Activated CD8-positive, alpha-beta memory T cell treated with anti-CD3 and anti-CD28 coated beads for 36 hours (primary cell): ENCODE results near the gene KIRREL2. TPM values are rescaled to one million over a fixed set of nuclear protein-coding genes. Genes with fewer than 3 reads are reported as not detected.
"Not testable (repeated sequence)": the region's sequence is repeated elsewhere in the genome, so short reads cannot be mapped to it uniquely, and the experiment has no call there.

Experiments
- CTCF ChIA-PET: fragments of 350-600 bp; sonication (Branson Sonifier 250); formaldehyde crosslinking; loops from one replicate; lab custom pipeline; 2021; ENCODE audit warnings: antibody characterized with exemption; lab: Charles Lee
- POLR2A ChIA-PET: fragments of 350-600 bp; sonication (Branson Sonifier 250); formaldehyde crosslinking; loops from one replicate; lab custom pipeline; 2021; ENCODE audit warnings: antibody characterized with exemption; lab: Charles Lee
- total RNA-seq, 2 experiments: library from RNA; stranded (reverse); gene quantifications; one replicate each; pipeline ENCODE4 v1.2.3, GENCODE V29; 2021

The KIRREL2 gene
- total RNA-seq, 2 experiments from 2014 or later: 1.0 TPM

GRCh38 chr19:35888398-35888797, 31.7 kb downstream of the KIRREL2 start:
- ChIA-PET CTCF (interaction anchor here (1.0 to 1.2 kb wide), 2 partner anchors 43 to 60 kb away, joined by 3 to 4 read pairs; no protein-coding TSS in a partner anchor), POLR2A (no interaction called here)

DNA sequence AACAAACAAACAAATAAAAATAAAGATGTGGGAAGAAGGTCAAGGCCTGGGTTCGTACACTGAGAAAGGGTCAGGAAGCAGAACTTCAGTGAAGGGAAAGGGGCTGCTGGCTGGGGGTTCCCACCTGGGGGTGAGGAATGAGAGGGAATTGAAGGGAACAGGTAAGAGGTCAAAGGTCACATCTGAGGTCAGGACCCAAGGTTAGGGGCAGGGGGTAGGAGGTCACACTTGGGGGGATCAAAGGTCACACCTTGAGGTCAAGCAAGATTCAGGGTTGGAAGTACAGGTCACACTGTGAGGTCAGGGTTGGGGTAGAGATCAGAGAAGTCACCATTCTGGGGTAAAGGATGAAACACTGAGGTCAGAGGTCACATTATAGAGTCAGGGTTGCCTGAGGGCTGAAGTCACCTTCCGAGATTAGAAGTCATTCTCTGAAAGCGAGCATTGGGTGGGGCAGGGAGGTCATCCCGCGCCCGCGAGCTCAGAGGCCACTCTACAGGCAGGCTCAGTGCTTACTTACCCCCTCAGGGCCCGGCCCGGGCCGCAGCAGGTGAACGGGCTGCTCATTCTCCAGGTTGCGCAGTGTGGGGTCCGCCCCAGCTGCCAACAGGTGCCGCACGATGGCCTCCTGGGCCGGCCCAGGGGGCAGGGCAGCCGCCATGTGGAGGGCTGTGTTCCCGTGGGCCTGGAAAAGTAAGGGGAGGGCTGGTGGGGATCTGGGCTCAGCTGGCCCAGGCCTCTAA, 32.8 kb downstream of the KIRREL2 start:
- POLR2A ChIA-PET: interaction anchor here (0.6 kb wide), 1 partner anchor 117 kb away, joined by 3 read pairs; no protein-coding TSS in a partner anchor

DNA sequence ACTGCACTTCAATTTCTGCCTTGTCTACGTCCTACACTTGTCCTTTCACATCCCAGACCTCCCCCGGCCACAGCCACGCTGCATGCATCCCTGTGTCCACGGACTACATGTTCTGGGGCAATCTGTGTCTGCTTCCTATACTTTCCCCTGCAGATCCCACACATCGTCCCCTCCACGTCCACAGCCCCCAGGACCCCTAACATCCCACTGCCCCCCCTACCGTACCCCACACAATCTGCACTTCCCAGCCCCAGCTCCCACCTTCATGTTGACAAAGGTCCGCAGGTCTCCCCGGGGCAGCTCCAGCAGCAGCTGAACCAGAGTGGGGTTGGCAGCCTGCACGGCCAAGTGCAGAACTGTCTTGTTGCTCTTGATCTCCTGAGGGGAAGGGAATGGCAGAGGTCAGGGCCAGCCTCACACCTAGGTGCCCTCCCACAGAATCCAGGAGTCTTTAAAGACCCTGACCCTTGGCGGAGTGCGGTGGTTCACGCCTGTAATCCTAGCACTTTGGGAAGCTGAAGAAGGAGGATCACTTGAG, 33.5 kb downstream of the KIRREL2 start:
- CTCF ChIA-PET: no interaction called here
- POLR2A ChIA-PET: interaction anchor here (0.6 kb wide), 1 partner anchor 40 kb away, joined by 4 read pairs; no protein-coding TSS in a partner anchor

More for the DNA sequence above, 32.8 kb downstream of the KIRREL2 start:
- CTCF ChIA-PET: interaction anchor here (0.6 to 1.2 kb wide), 2 partner anchors 59 to 117 kb away, joined by 3 read pairs; no protein-coding TSS in a partner anchor

DNA sequence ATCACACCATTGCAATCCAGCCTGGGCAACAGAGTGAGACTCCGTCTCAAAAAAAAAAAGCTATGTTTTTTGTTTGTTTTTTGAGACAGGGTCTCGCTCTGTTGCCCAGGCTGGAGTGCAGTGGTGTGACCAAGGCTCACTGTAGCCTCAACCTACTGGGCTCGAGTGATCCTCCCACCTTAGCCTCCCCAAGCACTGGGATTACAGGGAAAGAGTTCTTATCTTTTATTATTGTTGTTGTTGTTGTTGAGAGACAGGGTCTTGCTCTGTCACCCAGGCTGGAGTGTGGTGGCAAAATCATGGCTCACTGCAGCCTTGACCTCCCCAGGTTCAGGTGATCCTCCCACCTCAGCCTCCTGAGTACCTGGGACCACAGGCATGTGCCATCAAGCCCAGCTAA, 35.1 kb downstream of the KIRREL2 start:
- POLR2A ChIA-PET: not testable (repeated sequence)
- CTCF ChIA-PET: interaction anchor here (1.4 kb wide), 1 partner anchor 9 kb away, joined by 7 read pairs; no protein-coding TSS in a partner anchor

DNA sequence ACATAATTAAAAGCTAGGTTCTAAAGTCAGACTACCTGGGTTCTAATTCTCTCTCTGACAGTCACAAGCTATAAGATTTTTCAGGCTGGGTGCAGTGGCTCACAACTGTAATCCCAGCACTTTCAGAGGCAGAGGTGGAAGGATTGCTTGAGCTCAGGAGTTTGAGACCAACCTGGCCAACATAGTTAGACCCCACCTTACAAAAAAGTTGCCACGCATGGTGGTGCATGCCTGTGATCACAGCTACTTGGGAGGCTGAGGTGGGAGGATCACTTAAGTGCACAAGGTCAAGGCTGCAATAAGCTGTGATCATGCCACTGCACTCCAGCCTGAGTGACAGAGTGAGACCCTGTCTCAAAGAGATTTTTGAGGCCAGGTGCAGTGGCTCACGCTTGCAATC, 37.6 kb downstream of the KIRREL2 start:
- POLR2A ChIA-PET: interaction anchor here (0.8 kb wide), 1 partner anchor 11 kb away, joined by 4 read pairs; no protein-coding TSS in a partner anchor
- CTCF ChIA-PET: interaction anchor here (0.9 to 1.5 kb wide), 3 partner anchors 11 to 202 kb away, joined by 3 to 4 read pairs (median 4); no protein-coding TSS in a partner anchor

GRCh38 chr19:35895911-35896642, 39.4 kb downstream of the KIRREL2 start:
- CTCF ChIA-PET: interaction anchor here (0.5 to 1.0 kb wide), 2 partner anchors 76 to 192 kb away, joined by 3 read pairs; no protein-coding TSS in a partner anchor
- POLR2A ChIA-PET: no interaction called here

DNA sequence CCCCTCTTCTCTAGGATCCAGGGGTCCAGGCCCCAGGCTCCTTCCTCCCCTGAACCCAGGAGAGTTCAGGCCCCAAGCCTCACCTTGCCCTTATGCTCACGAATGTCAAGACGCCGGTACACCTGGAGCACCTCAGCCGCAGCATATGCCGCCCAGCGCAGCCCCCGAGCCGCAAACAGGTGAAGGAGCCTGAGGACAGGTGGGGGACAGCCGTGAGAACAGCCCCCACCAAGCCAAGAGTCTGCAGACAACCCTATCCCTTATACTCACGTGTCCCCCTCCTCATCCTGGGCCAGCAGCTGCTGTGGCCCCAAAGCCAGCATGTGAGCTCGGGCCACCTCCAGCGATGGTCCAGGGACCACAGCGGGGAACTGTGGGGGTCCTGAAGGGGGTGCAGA, 39.9 kb downstream of the KIRREL2 start:
- ChIA-PET POLR2A (no interaction called here), CTCF (interaction anchor here (0.5 kb wide), 1 partner anchor 193 kb away, joined by 3 read pairs; no protein-coding TSS in a partner anchor)

DNA sequence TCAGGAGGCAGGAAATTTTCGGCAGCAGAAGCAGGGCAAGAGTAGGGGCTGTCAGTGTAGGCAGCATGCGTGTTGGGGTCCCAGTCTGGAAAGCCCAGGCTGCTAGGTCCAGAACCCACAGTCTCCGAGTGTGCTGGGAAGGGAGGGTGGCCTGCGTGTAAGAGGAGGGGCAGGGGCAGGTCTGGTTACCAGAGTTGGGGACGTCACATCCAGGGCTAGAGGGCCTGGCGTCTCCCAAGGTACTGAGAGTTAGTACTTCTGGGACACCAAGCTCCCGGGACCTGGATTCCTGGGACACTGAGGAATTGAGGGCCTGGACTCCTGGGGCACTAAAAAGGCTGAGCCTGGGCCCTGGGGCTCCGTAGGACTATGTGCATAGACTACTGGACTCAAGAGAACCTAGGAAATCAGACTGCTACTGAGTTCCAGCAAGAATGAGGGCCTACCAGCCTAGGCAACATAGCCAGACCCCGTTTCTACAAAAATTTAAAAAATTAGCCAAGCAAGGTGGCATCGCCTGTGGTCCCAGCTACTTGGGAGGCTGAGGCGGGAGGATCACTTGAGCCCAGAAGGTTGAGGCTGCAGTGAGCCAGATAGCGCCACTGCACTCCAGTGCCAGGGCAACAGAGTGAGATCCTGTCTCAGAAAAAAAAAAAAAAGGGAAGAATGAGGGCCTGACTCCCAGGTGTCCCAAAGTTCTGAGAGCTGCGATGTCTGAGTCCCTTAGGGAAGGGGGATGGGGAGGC, 41.2 kb downstream of the KIRREL2 start:
- ChIA-PET POLR2A (interaction anchor here (0.6 kb wide), 2 partner anchors 12 to 179 kb away, joined by 3 read pairs; no protein-coding TSS in a partner anchor), CTCF (interaction anchor here (0.5 to 0.9 kb wide), 2 partner anchors 23 to 33 kb away, joined by 3 read pairs; no protein-coding TSS in a partner anchor)

DNA sequence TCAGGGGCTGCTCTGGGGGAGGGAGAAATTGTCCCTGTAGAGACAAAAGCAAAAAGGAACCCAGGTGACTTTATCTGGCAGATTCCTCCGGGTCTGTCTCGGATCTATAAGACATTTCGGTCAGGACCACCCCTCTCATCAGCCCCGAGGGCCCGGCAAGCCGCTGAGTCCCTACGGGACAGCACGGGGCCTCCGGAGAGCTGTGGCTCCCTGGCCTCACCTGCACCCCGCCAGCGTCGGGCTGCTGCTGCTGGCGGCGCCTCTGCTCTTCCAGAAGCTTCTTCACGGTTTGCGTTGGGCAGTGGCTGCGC, 41.7 kb downstream of the KIRREL2 start:
- ChIA-PET CTCF (interaction anchor here (0.9 kb wide), 1 partner anchor 32 kb away, joined by 3 read pairs; no protein-coding TSS in a partner anchor), POLR2A (interaction anchor here (0.6 kb wide), 3 partner anchors 12 to 180 kb away, joined by 3 to 4 read pairs (median 3); no protein-coding TSS in a partner anchor)

- POLR2A ChIA-PET: no interaction called here
- CTCF ChIA-PET: interaction anchor here (1.6 kb wide), 1 partner anchor 32 kb away, joined by 6 read pairs; no protein-coding TSS in a partner anchor
These were observed 43.0 kb downstream of the KIRREL2 start for GRCh38 chr19:35899547-35900214.

DNA sequence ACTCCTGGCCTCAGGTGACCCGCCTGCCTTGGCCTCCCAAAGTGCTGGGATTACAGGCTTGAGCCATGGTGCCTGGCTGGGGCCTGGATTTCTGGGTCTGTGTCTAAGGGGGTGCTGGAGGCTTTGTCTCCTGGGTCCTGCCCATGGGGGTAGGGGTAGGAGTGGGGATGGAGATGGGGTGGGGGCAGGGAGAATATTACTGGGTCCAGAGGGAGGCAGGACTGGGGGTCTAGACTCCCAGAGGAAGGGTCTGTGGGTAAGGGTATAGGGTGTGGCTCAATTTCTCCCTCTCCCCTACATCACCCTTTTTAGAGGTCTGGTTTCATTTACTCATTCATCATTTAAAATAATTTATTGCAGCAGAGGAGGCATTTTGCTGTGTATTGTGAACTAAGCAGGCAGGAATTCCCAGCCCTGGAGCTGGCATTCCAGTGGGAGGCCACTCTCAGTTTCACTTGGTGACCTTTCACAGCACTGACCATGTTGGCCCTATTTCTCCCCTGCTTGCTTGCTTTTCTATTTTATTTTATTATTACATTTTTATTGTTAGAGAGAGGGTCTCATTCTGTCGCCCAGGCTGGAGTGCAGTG, 44.4 kb downstream of the KIRREL2 start:
- ChIA-PET CTCF (interaction anchor here (1.0 to 1.6 kb wide), 2 partner anchors 30 to 157 kb away, joined by 5 to 6 read pairs; no protein-coding TSS in a partner anchor), POLR2A (interaction anchor here (0.6 kb wide), 1 partner anchor 29 kb away, joined by 4 read pairs; no protein-coding TSS in a partner anchor)

DNA sequence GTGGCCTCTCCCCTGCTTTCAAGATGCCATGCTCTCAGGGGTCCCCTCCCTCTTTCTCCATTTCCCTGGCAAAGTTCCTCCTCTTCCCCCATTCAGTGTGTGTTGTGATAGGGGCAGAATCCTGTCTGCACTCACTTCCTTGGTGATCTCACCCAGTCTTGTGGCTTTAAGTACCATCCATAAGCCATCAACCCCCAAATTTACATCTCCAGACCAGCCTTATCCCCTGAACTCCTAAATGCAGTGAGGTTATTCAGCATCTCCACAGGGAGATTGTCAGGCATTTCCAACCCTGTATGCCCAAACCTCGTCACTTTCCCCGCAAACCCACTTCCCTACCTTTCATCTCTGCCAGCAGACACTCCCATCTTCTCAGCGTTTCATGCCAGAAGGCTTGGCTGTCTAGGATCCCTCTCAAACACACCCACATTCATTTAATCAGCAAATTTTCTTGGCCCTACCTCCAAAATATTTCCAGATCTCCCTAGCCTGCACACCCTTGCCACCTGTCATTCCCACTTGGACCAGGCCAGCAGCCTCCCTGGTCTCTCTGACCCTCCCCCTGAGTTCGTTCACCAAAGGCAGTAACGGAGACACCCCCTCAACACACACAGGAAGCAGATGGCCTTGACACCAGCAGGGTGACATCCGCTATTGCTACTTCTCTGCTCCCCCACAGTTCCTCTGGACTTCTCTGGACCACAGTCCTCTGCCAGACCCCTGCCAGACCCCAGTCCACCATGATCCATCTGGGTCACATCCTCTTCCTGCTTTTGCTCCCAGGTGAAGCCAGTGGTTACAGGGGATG, 45.3 kb downstream of the KIRREL2 start, which contains the start of gene HCST:
Gene HCST (plus strand): TSS at position 676 of the 808 bp plus-strand sequence. CDS start 65 bp downstream, at position 741.
- POLR2A ChIA-PET: interaction anchor here (1.6 kb wide), 1 partner anchor 18 kb away, joined by 6 read pairs; no protein-coding TSS in a partner anchor
- CTCF ChIA-PET: interaction anchor here (1.3 to 1.5 kb wide), 2 partner anchors 10 to 12 kb away, joined by 4 to 5 read pairs; no protein-coding TSS in a partner anchor

DNA sequence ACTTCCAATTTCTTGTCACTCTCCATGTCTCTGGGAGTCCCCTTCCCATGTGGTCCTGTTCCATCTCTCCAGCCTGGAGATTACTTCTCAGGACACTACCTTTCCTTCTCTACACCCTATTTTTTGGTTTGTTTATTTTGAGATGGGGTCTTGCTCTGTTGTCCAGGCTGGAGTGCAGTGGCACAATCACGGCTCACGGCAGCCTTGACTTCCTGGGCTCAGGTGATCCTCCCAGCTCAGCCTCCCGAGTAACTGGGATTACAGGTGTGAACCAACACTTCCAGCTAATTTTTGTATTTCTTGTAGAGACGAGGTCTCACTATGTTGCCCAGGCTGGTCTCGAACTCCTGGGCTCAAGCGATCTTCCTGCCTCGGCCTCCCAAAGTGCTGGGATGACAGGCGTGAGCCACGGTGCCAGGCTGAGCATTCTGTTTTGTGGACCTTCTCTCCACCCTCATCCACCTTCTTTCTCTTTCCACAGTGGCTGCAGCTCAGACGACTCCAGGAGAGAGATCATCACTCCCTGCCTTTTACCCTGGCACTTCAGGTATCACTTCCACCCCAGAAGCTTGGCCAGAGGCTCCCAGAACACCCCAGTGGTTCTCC, 46.3 kb downstream of the KIRREL2 start:
- CTCF ChIA-PET: interaction anchor here (1.3 to 1.5 kb wide), 3 partner anchors 9 to 28 kb away, joined by 4 to 5 read pairs (median 4); no protein-coding TSS in a partner anchor
- POLR2A ChIA-PET: interaction anchor here (1.6 kb wide), 1 partner anchor 19 kb away, joined by 6 read pairs; no protein-coding TSS in a partner anchor

DNA sequence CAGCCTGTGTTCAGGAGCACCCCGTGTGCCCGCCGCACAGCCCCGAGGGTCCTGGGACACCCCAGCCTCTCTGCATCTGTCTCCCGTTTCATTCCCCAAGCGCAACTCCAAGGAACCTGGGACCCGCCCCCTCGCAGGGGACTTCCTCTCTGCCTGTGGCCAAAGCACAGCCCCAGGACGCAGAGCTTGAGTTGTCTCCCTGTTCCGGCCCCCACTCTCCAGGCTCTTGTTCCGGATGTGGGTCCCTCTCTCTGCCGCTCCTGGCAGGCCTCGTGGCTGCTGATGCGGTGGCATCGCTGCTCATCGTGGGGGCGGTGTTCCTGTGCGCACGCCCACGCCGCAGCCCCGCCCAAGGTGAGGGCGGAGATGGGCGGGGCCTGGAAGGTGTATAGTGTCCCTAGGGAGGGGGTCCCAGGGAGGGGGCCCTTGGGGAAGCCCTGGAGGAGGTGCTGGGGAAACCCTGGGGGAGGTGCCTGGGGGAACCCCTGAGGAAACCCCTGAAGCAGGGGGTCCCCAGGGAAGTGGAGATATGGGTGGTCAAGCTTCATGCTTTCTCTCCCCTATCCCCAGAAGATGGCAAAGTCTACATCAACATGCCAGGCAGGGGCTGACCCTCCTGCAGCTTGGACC, 47.0 kb downstream of the KIRREL2 start:
- POLR2A ChIA-PET: interaction anchor here (1.6 kb wide), 1 partner anchor 20 kb away, joined by 6 read pairs; no protein-coding TSS in a partner anchor
- CTCF ChIA-PET: interaction anchor here (1.2 to 1.5 kb wide), 4 partner anchors 8 to 27 kb away, joined by 3 to 5 read pairs (median 4); no protein-coding TSS in a partner anchor
